WI38 (cell line): ENCODE results near the gene HTR6.
"Not testable (repeated sequence)": the region's sequence is repeated elsewhere in the genome, so short reads cannot be mapped to it uniquely, and the experiment has no call there.

Experiments
- H3K4me3 ChIP-seq: 2 replicates; pipeline ENCODE4 v1.5.1; 2011; ENCODE audit warnings: low read depth, mild to moderate bottlenecking, control low read depth, low read length
- CTCF ChIP-seq: IDR thresholded peaks from 2 replicates; pipeline ENCODE4 v1.5.1; 2012; ENCODE audit warnings: low read depth, mild to moderate bottlenecking, control low read depth, low read length

The HTR6 gene

GRCh38 chr1:19621274-19621950, 43.3 kb upstream of the HTR6 start:
- H3K4me3 ChIP-seq = no peak overlapping the region
- no peak for TF ChIP-seq CTCF

GRCh38 chr1:19622204-19622603, 42.5 kb upstream of the HTR6 start:
- no peak for TF ChIP-seq CTCF
- H3K4me3 ChIP-seq = no peak overlapping the region

GRCh38 chr1:19623523-19623922, 41.2 kb upstream of the HTR6 start:
- TF ChIP-seq CTCF = no peak
- no peak overlapping the region for H3K4me3 ChIP-seq

GRCh38 chr1:19625291-19625937, 39.3 kb upstream of the HTR6 start:
- no peak for TF ChIP-seq CTCF
- H3K4me3 ChIP-seq = no peak overlapping the region

GRCh38 chr1:19628879-19629278, 35.8 kb upstream of the HTR6 start:
- TF ChIP-seq CTCF = no peak
- H3K4me3 ChIP-seq = no peak overlapping the region

GRCh38 chr1:19629357-19629756, 35.3 kb upstream of the HTR6 start:
- no peak for TF ChIP-seq CTCF
- H3K4me3 ChIP-seq = no peak overlapping the region

GRCh38 chr1:19630192-19630591, 34.5 kb upstream of the HTR6 start:
- not testable (repeated sequence) for H3K4me3 ChIP-seq
